Nephron progenitor cell (in vitro differentiated cells): ENCODE data around the gene KCTD21.

Source experiments
- DNase-seq: peaks from one replicate; pipeline ENCODE4 v3.0.0; 2021
- H3K27ac Mint-ChIP-seq: 2 replicates; pipeline ENCODE4 v1.8.0; 2021; ENCODE audit warnings: mild to moderate bottlenecking, moderate library complexity, mixed read lengths
- H3K27me3 Mint-ChIP-seq: 2 replicates; pipeline ENCODE4 v1.8.0; 2021; ENCODE audit warnings: mild to moderate bottlenecking, low read depth, mixed read lengths; ENCODE audit not compliant: poor library complexity
- H3K36me3 Mint-ChIP-seq: 2 replicates; pipeline ENCODE4 v1.8.0; 2021; ENCODE audit warnings: low read depth, mixed read lengths
- H3K4me1 Mint-ChIP-seq: 2 replicates; pipeline ENCODE4 v1.8.0; 2021; ENCODE audit warnings: mixed read lengths
- H3K4me3 Mint-ChIP-seq: 2 replicates; pipeline ENCODE4 v1.8.0; 2021; ENCODE audit warnings: mild to moderate bottlenecking, moderate library complexity, mixed read lengths
- H3K9me3 Mint-ChIP-seq: 2 replicates; pipeline ENCODE4 v1.8.0; 2021; ENCODE audit warnings: mild to moderate bottlenecking, moderate library complexity, mixed read lengths
- TF ChIP-seq, protein P1 (sequence below): fragments of 200-600 bp; sonication (generic); IDR thresholded peaks from 2 replicates; pipeline ENCODE4 v1.5.0; 2021; ENCODE audit warnings: antibody characterized with exemption

Gene KCTD21

GRCh38 chr11:78211565-78211964 lies 23.1 kb upstream of the KCTD21 start:
- H3K4me1 Mint-ChIP-seq = no peaks in the 10 kb centered on the region
- peaks cover 3% of the 10 kb centered on the region for H3K27me3 Mint-ChIP-seq
- no peak overlapping the region for H3K4me3 Mint-ChIP-seq
- TF ChIP-seq, protein P1, sequence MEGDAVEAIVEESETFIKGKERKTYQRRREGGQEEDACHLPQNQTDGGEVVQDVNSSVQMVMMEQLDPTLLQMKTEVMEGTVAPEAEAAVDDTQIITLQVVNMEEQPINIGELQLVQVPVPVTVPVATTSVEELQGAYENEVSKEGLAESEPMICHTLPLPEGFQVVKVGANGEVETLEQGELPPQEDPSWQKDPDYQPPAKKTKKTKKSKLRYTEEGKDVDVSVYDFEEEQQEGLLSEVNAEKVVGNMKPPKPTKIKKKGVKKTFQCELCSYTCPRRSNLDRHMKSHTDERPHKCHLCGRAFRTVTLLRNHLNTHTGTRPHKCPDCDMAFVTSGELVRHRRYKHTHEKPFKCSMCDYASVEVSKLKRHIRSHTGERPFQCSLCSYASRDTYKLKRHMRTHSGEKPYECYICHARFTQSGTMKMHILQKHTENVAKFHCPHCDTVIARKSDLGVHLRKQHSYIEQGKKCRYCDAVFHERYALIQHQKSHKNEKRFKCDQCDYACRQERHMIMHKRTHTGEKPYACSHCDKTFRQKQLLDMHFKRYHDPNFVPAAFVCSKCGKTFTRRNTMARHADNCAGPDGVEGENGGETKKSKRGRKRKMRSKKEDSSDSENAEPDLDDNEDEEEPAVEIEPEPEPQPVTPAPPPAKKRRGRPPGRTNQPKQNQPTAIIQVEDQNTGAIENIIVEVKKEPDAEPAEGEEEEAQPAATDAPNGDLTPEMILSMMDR = no peak
- no peak for DNase-seq
- peaks cover 6% of the 10 kb centered on the region for H3K9me3 Mint-ChIP-seq
- no peak overlapping the region for H3K27ac Mint-ChIP-seq
- H3K36me3 Mint-ChIP-seq = peaks cover 39% of the 10 kb centered on the region

DNA sequence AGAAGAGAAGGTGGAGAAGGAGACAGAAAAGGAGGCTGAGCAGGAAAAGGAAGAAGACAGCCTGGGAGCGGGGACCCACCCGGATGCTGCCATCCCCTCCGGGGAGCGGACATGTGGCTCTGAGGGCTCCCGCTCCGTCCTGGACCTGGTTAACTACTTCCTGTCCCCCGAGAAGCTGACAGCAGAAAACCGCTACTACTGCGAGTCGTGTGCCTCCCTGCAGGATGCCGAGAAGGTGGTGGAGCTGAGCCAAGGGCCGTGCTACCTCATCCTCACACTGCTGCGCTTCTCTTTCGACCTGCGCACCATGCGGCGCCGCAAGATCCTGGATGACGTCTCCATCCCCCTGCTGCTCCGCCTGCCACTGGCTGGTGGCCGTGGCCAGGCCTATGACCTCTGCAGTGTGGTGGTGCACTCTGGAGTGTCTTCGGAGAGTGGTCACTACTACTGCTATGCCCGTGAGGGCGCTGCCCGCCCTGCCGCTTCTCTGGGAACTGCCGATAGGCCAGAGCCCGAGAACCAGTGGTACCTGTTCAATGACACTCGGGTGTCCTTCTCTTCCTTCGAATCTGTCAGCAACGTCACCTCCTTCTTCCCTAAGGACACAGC lies 21.7 kb upstream of the KCTD21 start:
- no peak for DNase-seq
- H3K9me3 Mint-ChIP-seq = peaks cover 6% of the 10 kb centered on the region
- no peaks in the 10 kb centered on the region for H3K4me1 Mint-ChIP-seq
- peaks cover 39% of the 10 kb centered on the region for H3K36me3 Mint-ChIP-seq
- no peak overlapping the region for H3K27ac Mint-ChIP-seq
- peaks cover 3% of the 10 kb centered on the region for H3K27me3 Mint-ChIP-seq
- TF ChIP-seq, protein P1 = no peak
- no peak overlapping the region for H3K4me3 Mint-ChIP-seq

GRCh38 chr11:78209478-78209877 lies 21.1 kb upstream of the KCTD21 start:
- TF ChIP-seq, protein P1 = no peak
- peaks cover 3% of the 10 kb centered on the region for H3K27me3 Mint-ChIP-seq
- H3K9me3 Mint-ChIP-seq = peaks cover 6% of the 10 kb centered on the region
- H3K4me3 Mint-ChIP-seq = no peak overlapping the region
- no peak overlapping the region for H3K27ac Mint-ChIP-seq
- H3K36me3 Mint-ChIP-seq = peaks cover 39% of the 10 kb centered on the region
- DNase-seq = no peak
- H3K4me1 Mint-ChIP-seq = no peaks in the 10 kb centered on the region

- Mint-ChIP-seq H3K36me3 (peaks cover 39% of the 10 kb centered on the region), H3K27me3 (peaks cover 3% of the 10 kb centered on the region), H3K4me1 (no peaks in the 10 kb centered on the region), H3K4me3 (no peak overlapping the region), H3K27ac (peak overlapping the region; percentile 23), H3K9me3 (peaks cover 6% of the 10 kb centered on the region)
- TF ChIP-seq, protein P1 = no peak
- DNase-seq = no peak
Measured at GRCh38 chr11:78208257-78209165, 20.1 kb upstream of the KCTD21 start.

- no peak for DNase-seq
- Mint-ChIP-seq H3K27me3 (peaks cover 3% of the 10 kb centered on the region), H3K36me3 (peaks cover 46% of the 10 kb centered on the region), H3K4me3 (no peak overlapping the region), H3K9me3 (peaks cover 6% of the 10 kb centered on the region), H3K4me1 (no peaks in the 10 kb centered on the region), H3K27ac (peak overlapping the region; percentile 72)
- TF ChIP-seq, protein P1 = no peak
Measured at GRCh38 chr11:78207532-78208256, 19.3 kb upstream of the KCTD21 start.
